ENCODE measurements around the gene CACNA2D3. TPM values are rescaled to one million over a fixed set of nuclear protein-coding genes. Genes with fewer than 3 reads are reported as not detected.

Gene CACNA2D3
- total RNA-seq, 1 donor from 2014 or later, result 0.70 TPM

GRCh38 chr3:54486317-54486716, 364.0 kb downstream of the CACNA2D3 start:
- Histone ChIP-seq H3K36me3 (ENCODE audit: insufficient read depth, low read length) (no peaks in the 10 kb centered on the region), H2AFZ (ENCODE audit: low read depth, low read length) (no peak overlapping the region), H3K9me3 (ENCODE audit: insufficient read depth, low read depth, low read length) (no peaks in the 10 kb centered on the region), H4K20me1 (ENCODE audit: insufficient read depth, low read length) (no peaks in the 10 kb centered on the region), H3K27ac (ENCODE audit: low read depth, low read length) (no peak overlapping the region), H3K9ac (ENCODE audit: low read length) (no peak overlapping the region), H3K4me2 (ENCODE audit: low read length) (no peak overlapping the region), H3K4me1 (ENCODE audit: insufficient read depth, low read length) (no peaks in the 10 kb centered on the region), H3K4me3 (ENCODE audit: insufficient read depth, low read depth, low read length) (no peak overlapping the region), H3K79me2 (ENCODE audit: insufficient read depth, low read length) (no peaks in the 10 kb centered on the region), H3K27me3 (ENCODE audit: insufficient read depth, low read length) (no peaks in the 10 kb centered on the region)
- peaks cover 3% of the 10 kb centered on the region for H3K9me3 Mint-ChIP-seq (ENCODE audit: unreplicated experiment)
- no peaks in the 10 kb centered on the region for H3K36me3 Mint-ChIP-seq (ENCODE audit: low read depth, unreplicated experiment)
- H3K27ac Mint-ChIP-seq (ENCODE audit: unreplicated experiment), result no peak overlapping the region
- H3K27me3 Mint-ChIP-seq (ENCODE audit: low read depth, unreplicated experiment), result peaks cover 4% of the 10 kb centered on the region
- no peak overlapping the region for H3K4me3 Mint-ChIP-seq (ENCODE audit: unreplicated experiment)
- FAIRE-seq, result no peak
- TF ChIP-seq EZH2 (IDR thresholded peaks at IDR 0.05; ENCODE audit: insufficient read depth, low read length) (no peak), CTCF (IDR thresholded peaks at IDR 0.05; ENCODE audit: insufficient read depth, low read depth, low read length) (no peak)
- no peak for DNase-seq (ENCODE audit: low read depth)
- no peaks in the 10 kb centered on the region for H3K4me1 Mint-ChIP-seq (ENCODE audit: low read depth, unreplicated experiment)

- no peak for FAIRE-seq
- no peaks in the 10 kb centered on the region for H3K36me3 ChIP-seq (ENCODE audit: insufficient read depth, low read length)
- H3K27ac Mint-ChIP-seq (ENCODE audit: unreplicated experiment), result no peak overlapping the region
These were observed 365.9 kb downstream of the CACNA2D3 start for GRCh38 chr3:54488297-54488696.

More at GRCh38 chr3:54488297-54488696, 365.9 kb downstream of the CACNA2D3 start:
- no peak overlapping the region for H3K4me3 Mint-ChIP-seq (ENCODE audit: unreplicated experiment)
- H3K27me3 Mint-ChIP-seq (ENCODE audit: low read depth, unreplicated experiment), result peaks cover 4% of the 10 kb centered on the region
- Histone ChIP-seq H3K9me3 (ENCODE audit: insufficient read depth, low read depth, low read length) (no peaks in the 10 kb centered on the region), H3K79me2 (ENCODE audit: insufficient read depth, low read length) (no peaks in the 10 kb centered on the region), H2AFZ (ENCODE audit: low read depth, low read length) (no peak overlapping the region), H3K27me3 (ENCODE audit: insufficient read depth, low read length) (no peaks in the 10 kb centered on the region), H3K27ac (ENCODE audit: low read depth, low read length) (no peak overlapping the region), H3K4me2 (ENCODE audit: low read length) (no peak overlapping the region), H4K20me1 (ENCODE audit: insufficient read depth, low read length) (no peaks in the 10 kb centered on the region), H3K9ac (ENCODE audit: low read length) (no peak overlapping the region), H3K4me1 (ENCODE audit: insufficient read depth, low read length) (no peaks in the 10 kb centered on the region), H3K4me3 (ENCODE audit: insufficient read depth, low read depth, low read length) (no peak overlapping the region)
- no peak for TF ChIP-seq EZH2 (IDR thresholded peaks at IDR 0.05; ENCODE audit: insufficient read depth, low read length)
- TF ChIP-seq CTCF (IDR thresholded peaks at IDR 0.05; ENCODE audit: insufficient read depth, low read depth, low read length), result no peak
- peaks cover 3% of the 10 kb centered on the region for H3K9me3 Mint-ChIP-seq (ENCODE audit: unreplicated experiment)
- no peaks in the 10 kb centered on the region for H3K4me1 Mint-ChIP-seq (ENCODE audit: low read depth, unreplicated experiment)
- DNase-seq (ENCODE audit: low read depth), result no peak
- no peaks in the 10 kb centered on the region for H3K36me3 Mint-ChIP-seq (ENCODE audit: low read depth, unreplicated experiment)
